Measurements from ENCODE around the gene SMPX.

SMPX gene

DNA sequence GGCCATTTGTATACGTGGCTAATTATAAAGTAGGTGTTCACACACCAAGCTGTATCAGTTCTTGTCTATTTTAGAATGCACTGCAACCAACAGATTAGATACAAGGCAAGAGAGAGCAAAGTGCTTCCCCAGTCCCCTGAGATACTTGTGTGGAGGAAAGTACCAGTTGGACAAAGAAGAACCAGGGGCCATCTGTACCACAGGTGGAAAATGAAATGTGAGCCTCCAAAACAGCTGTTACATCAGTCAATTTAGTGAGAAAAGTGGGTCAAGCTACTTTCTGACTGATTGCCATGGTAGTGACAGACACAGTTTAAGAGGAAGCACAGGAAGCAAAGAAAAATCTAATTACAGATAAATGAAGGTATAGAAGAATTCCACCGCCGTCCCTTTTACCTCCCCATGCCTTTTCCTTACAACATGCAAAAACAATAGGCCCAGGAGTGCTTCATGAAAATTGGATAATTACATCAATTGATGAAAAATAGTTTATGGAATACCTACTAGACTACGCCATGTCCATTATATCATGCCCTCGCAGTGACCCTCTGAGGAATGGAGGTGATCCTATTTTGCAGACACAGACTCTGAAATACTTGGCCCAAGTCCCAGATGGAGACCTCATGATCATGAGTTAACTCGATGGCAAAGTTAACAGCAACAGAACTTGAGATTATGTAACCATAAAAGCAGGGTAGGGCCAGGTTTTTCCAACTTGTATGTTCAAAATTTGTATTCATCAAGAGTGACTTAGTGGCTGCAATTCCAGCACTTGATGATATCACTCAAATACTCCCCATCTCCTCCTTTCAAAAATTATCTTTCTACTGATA is 15.8 kb downstream of the SMPX start:
- DNase-seq, result no peak

DNA sequence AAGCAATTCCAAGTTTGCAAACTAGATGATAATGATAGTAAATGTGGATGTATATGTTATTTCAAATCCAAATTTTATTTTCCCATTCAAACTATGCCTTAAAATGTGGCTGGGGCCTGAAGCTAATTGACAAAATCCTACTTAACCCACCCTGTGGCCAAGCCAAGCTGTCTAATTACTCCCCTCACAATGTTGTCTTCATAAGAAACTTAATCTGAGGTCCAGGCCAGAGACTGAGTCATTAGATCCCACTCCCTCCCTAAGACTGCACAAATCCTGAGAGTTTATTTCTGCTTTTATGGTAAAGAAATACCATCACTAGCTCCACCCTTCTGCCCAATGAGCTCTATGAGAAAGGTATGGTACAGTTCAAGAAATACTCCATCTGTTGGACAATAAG is 16.6 kb downstream of the SMPX start:
- no peak for DNase-seq

- no peak for DNase-seq
Observed at GRCh38 chrX:21740329-21741274, 17.3 kb downstream of the SMPX start.

DNA sequence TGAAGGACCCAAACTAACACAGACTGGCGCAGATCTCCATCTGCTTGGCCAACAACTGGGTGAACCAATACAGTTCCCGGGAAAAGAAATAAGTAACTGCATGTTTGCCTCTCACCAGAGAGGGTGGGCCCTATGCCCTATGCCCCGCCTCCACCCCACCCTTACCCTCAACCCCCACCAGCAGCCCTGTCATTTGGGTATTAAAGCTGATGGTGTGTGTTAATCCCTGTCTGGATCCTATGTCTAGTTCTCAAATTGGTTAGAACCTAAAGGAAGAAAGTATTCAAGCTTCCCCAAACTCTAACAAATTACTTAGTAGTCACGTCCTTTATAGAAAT is 19.0 kb downstream of the SMPX start:
- DNase-seq, result no peak

DNA sequence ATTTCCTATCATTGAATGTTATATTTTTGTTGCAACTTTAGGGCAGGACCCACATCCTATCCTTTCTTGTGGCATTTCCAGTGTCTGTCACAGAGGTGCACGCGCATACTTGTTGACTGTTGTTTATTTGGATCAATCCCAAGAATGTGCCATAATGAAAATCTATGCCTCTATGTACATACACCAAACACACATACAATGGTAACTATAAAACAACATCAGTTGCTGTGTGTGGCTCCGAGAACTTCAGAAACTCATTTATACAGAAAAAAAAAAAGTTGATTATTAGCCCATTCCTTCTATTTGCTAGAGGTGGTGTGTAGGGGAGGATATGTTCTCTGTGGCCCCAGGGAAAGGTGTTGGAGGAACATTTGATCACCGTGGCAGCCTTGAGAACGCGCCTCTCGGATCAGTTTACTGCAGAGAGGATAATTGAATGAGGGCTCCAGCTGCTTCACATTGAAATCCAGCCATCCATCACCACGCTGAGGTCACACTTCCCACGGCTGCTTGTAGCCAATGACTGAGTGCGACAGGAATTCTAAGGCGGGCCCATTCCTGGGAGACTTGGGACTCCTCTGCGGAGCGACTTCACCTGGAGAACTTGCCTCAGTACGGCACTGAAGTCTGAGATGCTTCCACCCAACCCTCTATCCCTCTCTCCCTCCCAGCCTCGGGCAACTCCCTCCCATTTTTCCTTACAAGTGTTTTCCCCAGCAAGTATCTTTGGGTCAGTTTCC is 19.5 kb downstream of the SMPX start:
- DNase-seq, result peak; percentile 36

DNA sequence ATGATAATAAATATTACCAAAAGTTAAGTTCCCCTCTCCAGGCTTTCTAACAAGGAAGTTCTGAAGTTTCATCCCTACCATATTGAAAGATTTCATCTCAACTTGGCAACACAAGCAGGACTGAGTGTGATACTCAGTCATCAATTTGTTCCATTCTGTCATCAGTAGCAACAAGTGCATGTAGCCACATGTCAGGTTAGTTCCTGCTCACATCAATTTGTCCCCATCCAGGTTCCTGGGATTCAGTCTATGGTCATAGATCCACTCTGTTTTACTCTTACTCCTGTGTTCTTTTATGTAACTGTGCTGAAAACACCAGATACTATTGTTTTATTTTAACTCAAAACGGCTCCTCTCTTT is 22.2 kb downstream of the SMPX start:
- DNase-seq, result no peak

GRCh38 chrX:21735038-21735767 is 22.7 kb downstream of the SMPX start:
- no peak for DNase-seq

GRCh38 chrX:21734175-21734574 is 23.7 kb downstream of the SMPX start:
- DNase-seq, result no peak

- no peak for DNase-seq
Observed at GRCh38 chrX:21733705-21734104, 24.2 kb downstream of the SMPX start.

GRCh38 chrX:21730026-21730425 is 27.9 kb downstream of the SMPX start:
- DNase-seq, result no peak

GRCh38 chrX:21728276-21728968 is 29.5 kb downstream of the SMPX start:
- DNase-seq, result no peak

GRCh38 chrX:21725916-21726315 is 32.0 kb downstream of the SMPX start:
- DNase-seq, result no peak

GRCh38 chrX:21725496-21725895 is 32.4 kb downstream of the SMPX start:
- DNase-seq, result no peak

DNA sequence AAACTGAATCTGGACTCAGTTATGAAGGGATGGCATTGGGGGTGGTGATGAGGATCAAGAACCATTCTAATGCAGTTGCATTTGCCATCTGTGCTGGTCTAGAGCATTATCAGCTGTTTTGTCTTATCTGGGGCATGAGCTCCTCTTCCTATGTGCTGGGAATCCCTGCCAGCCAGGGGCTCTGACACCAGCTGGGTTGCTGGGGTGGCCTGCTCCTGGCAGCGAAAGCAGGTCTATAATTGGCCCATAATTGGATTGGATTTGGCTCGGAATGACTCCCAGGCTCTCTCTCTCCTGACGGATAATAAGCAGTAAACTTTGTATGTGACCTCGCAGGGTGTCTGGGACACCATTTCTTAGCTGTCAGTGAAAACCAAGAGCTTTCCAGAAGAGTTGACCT is 34.1 kb downstream of the SMPX start:
- no peak for DNase-seq

DNA sequence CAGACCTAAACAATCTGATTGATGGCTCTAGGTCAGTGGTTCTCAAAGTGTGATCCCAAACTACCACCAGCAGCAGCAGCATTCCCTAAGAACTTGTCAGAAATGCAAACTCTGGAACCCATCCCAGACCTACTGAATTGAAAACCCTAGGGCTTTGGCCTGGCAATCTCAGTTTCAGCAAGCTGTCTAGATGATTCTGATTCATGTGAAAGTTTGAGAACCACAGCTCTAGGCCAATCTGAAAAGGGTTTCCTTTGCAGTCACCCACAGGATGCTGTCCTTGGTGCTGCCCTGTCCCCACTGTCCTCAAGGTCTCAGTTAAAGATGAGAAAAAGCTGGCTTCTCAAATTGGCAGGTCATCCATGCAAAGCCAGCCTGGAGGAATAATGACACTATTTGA is 34.8 kb downstream of the SMPX start:
- DNase-seq, result no peak

- no peak for DNase-seq
Observed at GRCh38 chrX:21721195-21721594, 36.7 kb downstream of the SMPX start.

- no peak for DNase-seq
Observed at GRCh38 chrX:21718575-21718974, 39.3 kb downstream of the SMPX start.

DNA sequence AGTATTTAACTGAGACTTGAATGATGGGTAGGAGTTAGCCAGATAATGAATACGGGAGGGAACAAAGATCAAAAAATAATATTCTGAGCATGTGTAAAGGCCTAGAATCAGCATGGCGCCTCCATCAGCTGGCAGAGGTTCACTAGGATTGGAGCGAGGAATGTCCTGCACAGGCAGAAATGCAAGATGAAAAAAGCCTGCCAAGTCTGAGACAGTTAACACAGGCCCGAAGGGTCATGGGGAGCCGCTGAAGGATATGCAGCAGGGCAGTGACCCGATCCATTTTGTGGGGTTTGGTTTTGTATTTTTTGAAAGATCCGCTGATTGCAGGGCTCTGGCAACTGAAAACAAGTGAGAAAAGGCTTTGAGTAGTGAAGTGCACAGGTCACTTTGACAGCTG is 40.1 kb downstream of the SMPX start:
- DNase-seq, result no peak

- DNase-seq, result no peak
Observed at GRCh38 chrX:21715825-21716224, 42.1 kb downstream of the SMPX start.

GRCh38 chrX:21715337-21715736 is 42.6 kb downstream of the SMPX start:
- no peak for DNase-seq

GRCh38 chrX:21711848-21712197 is 46.1 kb downstream of the SMPX start:
- DNase-seq, result no peak

GRCh38 chrX:21711129-21711847 is 46.6 kb downstream of the SMPX start:
- no peak for DNase-seq
